ENCODE data around the gene IFI44L. TPM values are rescaled to one million over a fixed set of nuclear protein-coding genes. Genes with fewer than 3 reads are reported as not detected.
A peak's percentile ranks its signal among the peaks of the same experiment; 100 is the strongest.

The IFI44L gene
- total RNA-seq (10 to 100 TPM; 12.4 to 24.0 TPM), polyA plus RNA-seq (ENCODE audit: insufficient read length in 6 of 6) (1 to 10 TPM; 3.3 to 5.2 (median 4.0) TPM)
- long read RNA-seq, donor 1: 0 reads
- long read RNA-seq, donor 2: 0 reads
- long read RNA-seq, donor 3, full-length matches to known transcripts: 3 of 3 reads
- long read RNA-seq, donor 3, partial matches to known transcripts: 0 of 3 reads
- long read RNA-seq, donor 3, other reads (novel, unspliced or antisense): 0 of 3 reads
- long read RNA-seq, donor 4, partial matches to known transcripts: 1 of 4 reads
- long read RNA-seq, donor 4, other reads (novel, unspliced or antisense): 3 of 4 reads
- long read RNA-seq, donor 5: 0 reads
- long read RNA-seq, donor 6: 0 reads
- long read RNA-seq, donor 7: 0 reads
- long read RNA-seq, donor 8: 0 reads
- long read RNA-seq, donor 9: 0 reads
- long read RNA-seq, donor 10, partial matches to known transcripts: 0 of 7 reads
- long read RNA-seq, donor 10, other reads (novel, unspliced or antisense): 7 of 7 reads
- long read RNA-seq, donor 11, full-length matches to known transcripts: 6 of 6 reads
- long read RNA-seq, donor 11, partial matches to known transcripts: 0 of 6 reads
- long read RNA-seq, donor 11, other reads (novel, unspliced or antisense): 0 of 6 reads
- long read RNA-seq, donor 12: 0 reads

DNA sequence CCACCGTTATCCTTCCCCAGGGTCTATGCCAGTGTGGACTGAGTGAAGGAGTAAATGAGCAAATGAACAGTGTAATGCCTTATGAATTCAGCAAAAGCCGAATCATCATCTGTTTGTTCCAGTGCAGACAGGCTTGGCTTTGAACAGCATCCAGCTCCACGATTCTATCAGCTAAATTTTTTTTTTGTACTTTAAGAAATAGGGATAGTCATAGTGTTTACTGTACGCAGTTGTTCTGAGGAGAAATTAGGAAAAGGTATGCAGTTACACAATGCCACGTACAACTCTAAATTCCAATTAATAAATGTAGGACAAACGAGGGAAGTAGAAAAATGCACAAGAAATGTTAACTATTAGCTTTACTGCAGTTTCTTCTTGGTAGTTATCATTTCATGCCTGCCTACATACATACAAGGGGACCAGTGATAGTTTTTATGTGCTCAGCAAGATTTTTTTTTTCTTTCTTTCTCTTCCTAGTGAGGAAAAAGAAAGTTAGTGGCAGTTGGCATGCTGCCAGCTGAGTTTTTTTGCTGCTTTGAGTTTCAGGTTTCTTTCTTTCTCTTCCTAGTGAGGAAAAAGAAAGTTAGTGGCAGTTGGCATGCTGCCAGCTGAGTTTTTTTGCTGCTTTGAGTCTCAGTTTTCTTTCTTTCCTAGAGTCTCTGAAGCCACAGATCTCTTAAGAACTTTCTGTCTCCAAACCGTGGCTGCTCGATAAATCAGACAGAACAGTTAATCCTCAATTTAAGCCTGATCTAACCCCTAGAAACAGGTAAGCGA, at the start of gene IFI44L:
Gene IFI44L (plus strand): TSS at position 646 of the 777 bp plus-strand sequence. CDS start 7,468 bp downstream, outside the sequence.
- Histone ChIP-seq H3K4me1 (peaks cover 6 to 31% of the 10 kb centered on the region in 2 donors), H3K9me3 (no peaks in the 10 kb centered on the region), H3K4me3 (peak within 1 kb of the TSS; percentile 10 to 36), H3K36me3 (no peaks in the 10 kb centered on the region), H3K27ac (peak within 1 kb of the TSS; percentile 70 to 71), H3K27me3 (no peaks in the 10 kb centered on the region)
- ATAC-seq (peak; percentile 56), DNase-seq (peak in 2 of 4 donors; percentile 40 to 48)
- intact Hi-C loops (cut with DNase I): loop anchor here in 1 of 2 donors (5.0 kb wide), 1 partner anchor 57 kb away; no protein-coding TSS in a partner anchor
- TF ChIP-seq, protein P1, sequence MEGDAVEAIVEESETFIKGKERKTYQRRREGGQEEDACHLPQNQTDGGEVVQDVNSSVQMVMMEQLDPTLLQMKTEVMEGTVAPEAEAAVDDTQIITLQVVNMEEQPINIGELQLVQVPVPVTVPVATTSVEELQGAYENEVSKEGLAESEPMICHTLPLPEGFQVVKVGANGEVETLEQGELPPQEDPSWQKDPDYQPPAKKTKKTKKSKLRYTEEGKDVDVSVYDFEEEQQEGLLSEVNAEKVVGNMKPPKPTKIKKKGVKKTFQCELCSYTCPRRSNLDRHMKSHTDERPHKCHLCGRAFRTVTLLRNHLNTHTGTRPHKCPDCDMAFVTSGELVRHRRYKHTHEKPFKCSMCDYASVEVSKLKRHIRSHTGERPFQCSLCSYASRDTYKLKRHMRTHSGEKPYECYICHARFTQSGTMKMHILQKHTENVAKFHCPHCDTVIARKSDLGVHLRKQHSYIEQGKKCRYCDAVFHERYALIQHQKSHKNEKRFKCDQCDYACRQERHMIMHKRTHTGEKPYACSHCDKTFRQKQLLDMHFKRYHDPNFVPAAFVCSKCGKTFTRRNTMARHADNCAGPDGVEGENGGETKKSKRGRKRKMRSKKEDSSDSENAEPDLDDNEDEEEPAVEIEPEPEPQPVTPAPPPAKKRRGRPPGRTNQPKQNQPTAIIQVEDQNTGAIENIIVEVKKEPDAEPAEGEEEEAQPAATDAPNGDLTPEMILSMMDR (IDR thresholded peaks at IDR 0.05): no peak

DNA sequence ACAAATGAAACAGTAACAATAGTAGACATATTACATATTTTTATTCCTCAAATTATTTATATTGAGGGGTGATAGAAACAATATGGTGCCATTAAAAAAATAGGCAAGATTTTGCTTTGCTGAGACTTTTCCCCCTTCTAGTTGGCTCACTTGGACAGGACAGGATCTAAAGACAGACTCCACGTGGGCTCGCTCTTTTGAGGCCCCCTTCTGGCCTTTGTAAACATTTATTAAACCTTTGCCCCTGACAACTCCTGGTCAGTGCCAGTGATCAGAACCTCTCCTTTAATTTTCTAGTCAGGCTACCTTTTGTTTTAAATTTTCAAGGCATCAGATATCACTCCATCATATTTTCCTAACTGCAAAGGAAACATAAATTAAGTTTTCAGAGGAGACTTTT, 49.7 kb upstream of the IFI44L start:
- no peaks in the 10 kb centered on the region for H3K27me3 ChIP-seq
- H3K4me1 ChIP-seq: no peaks in the 10 kb centered on the region
- H3K27ac ChIP-seq: no peak overlapping the region
- H3K36me3 ChIP-seq: no peaks in the 10 kb centered on the region
- H3K9me3 ChIP-seq: no peaks in the 10 kb centered on the region
- no peak for ATAC-seq
- intact Hi-C loops (cut with DNase I): no loop called here
- DNase-seq: no peak
- H3K4me3 ChIP-seq: no peak overlapping the region
- TF ChIP-seq, protein P1 (IDR thresholded peaks at IDR 0.05): no peak

DNA sequence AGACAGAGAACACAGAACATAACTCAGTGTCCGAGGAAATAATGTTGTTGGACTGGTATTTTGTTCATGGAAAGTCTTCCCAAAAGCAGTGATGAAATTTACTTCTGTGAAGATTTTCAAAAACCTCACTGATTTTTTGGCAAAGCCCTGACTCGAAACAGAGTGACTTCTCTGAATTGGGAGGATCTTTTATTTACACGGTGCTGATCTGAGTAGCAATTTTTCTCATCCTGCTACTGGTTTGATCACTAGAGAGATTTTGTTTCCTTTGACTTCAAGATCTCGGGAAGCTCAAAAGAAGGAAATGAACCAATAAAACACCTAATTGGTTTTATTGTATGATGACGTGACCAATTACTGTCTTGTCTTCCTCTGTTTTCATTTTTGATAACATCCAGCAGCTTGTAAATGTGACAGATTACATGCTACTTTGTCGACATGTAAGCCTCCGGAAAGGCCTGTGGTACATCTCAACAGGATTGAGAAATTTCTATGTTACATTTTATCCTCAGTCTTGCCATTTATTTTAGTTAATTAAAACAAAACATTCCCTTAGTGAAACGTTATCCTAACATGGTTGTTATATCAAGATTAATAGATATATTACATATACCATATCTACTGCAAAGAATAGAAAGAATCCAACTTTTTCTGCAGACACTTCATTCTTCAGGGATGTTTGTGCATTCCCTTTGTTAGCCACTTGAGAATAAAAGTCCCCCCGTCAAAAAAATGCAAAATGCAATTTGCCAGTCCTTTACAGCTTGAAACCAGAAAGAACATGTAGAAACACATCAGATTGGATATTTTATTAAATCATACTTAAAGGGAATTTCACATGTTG, 42.8 kb upstream of the IFI44L start:
- no peak for DNase-seq
- no peaks in the 10 kb centered on the region for H3K4me1 ChIP-seq
- H3K27ac ChIP-seq: no peak overlapping the region
- ATAC-seq: no peak
- intact Hi-C loops (cut with DNase I): no loop called here
- H3K4me3 ChIP-seq: no peak overlapping the region
- H3K9me3 ChIP-seq: no peaks in the 10 kb centered on the region
- TF ChIP-seq, protein P1 (IDR thresholded peaks at IDR 0.05): no peak
- H3K27me3 ChIP-seq: no peaks in the 10 kb centered on the region
- no peaks in the 10 kb centered on the region for H3K36me3 ChIP-seq

DNA sequence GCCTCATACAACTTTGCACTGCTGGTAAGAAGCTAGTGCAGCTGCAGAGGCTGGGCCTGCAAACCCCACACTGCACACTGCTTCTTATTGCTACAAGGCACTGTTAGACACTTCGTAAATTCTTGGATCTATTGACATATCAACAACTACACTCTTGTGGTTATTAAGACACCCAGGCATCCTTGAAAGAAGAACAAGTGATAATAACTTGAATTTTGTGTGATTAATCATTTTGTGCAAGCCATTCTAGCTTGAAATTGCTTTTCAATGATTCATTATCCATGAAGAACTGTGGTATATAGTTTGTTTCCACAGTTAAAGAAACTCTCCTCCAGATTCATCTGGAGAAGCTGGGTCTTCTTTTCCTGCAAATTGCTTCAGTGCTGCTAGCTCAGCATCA, 33.7 kb upstream of the IFI44L start:
- H3K36me3 ChIP-seq: no peaks in the 10 kb centered on the region
- H3K27me3 ChIP-seq: no peaks in the 10 kb centered on the region
- no peak overlapping the region for H3K4me3 ChIP-seq
- intact Hi-C loops (cut with DNase I): no loop called here
- ATAC-seq (no peak), DNase-seq (no peak)
- TF ChIP-seq, protein P1 (IDR thresholded peaks at IDR 0.05): no peak
- no peaks in the 10 kb centered on the region for H3K9me3 ChIP-seq
- no peak overlapping the region for H3K27ac ChIP-seq
- no peaks in the 10 kb centered on the region for H3K4me1 ChIP-seq

Measured in left lung (tissue), 14 donors.